MM.1S (cell line): Measurements from ENCODE around the gene TFR2.

Experiments
- CTCF ChIP-seq: fragments of 300-600 bp; sonication (generic); IDR thresholded peaks from 2 replicates; pipeline ENCODE4 v1.5.1; 2016; ENCODE audit warnings: antibody characterized with exemption, low read length, mixed read lengths
- EZH2 ChIP-seq: fragments of 300-600 bp; sonication (generic); optimal IDR thresholded peaks from 2 replicates; pipeline ENCODE3; 2017; ENCODE audit warnings: low read depth, mild to moderate bottlenecking, antibody characterized with exemption, low read length, mixed read lengths
- EZH2phosphoT487 ChIP-seq: fragments of 300-600 bp; sonication (generic); IDR thresholded peaks from 2 replicates; pipeline ENCODE4 v1.6.1; 2018; ENCODE audit warnings: antibody characterized with exemption, low read length

GRCh38 chr7:100620239-100620638 lies 21.1 kb downstream of the TFR2 start:
- TF ChIP-seq CTCF (no peak), EZH2phosphoT487 (no peak), EZH2 (no peak)
